BJ (cell line): ENCODE measurements around the gene HELZ2. TPM values are rescaled to one million over a fixed set of nuclear protein-coding genes. Genes with fewer than 3 reads are reported as not detected.

ENCODE experiments used
- CTCF ChIA-PET: fragments of 350-600 bp; formaldehyde crosslinking; extraction: SDS; loops from one replicate; lab custom pipeline; 2021; ENCODE audit warnings: antibody characterized with exemption, inconsistent platforms; lab: Yijun Ruan, JAX
- POLR2A ChIA-PET: fragments of 300-600 bp; sonication (Branson Sonifier 250); formaldehyde crosslinking; extraction: SDS; loops from one replicate; lab custom pipeline; 2021; ENCODE audit warnings: antibody characterized with exemption; lab: Charles Lee
- DNase-seq: peaks from one replicate; pipeline ENCODE4 v3.0.0-alpha.2; 2011; ENCODE audit warnings: low read depth
- H3K27me3 ChIP-seq: 2 replicates; pipeline ENCODE4 v1.6.0; 2011; ENCODE audit warnings: low read length; ENCODE audit not compliant: control insufficient read depth, insufficient read depth
- H3K36me3 ChIP-seq: 2 replicates; pipeline ENCODE4 v1.5.1; 2011; ENCODE audit warnings: low read length; ENCODE audit not compliant: control insufficient read depth, insufficient read depth
- H3K4me3 ChIP-seq: 2 replicates; pipeline ENCODE4 v1.5.1; 2011; ENCODE audit warnings: low read depth, mild to moderate bottlenecking, control low read depth, low read length
- polyA plus RNA-seq: library from polyadenylated mRNA; depleted of rRNA; stranded (reverse); fragments of >200 nt; gene quantifications from 2 replicates; pipeline ENCODE4 v1.2.3, GENCODE V29; 2011
- TF ChIP-seq, protein P1 (sequence below): IDR thresholded peaks from 2 replicates; pipeline ENCODE4 v1.5.1; 2011; ENCODE audit warnings: low read depth, mild to moderate bottlenecking, control low read depth, inconsistent platforms, low read length, moderate library complexity; ENCODE audit not compliant: insufficient read depth

The HELZ2 gene
- polyA plus RNA-seq, 1 experiment = 7.9 TPM

DNA sequence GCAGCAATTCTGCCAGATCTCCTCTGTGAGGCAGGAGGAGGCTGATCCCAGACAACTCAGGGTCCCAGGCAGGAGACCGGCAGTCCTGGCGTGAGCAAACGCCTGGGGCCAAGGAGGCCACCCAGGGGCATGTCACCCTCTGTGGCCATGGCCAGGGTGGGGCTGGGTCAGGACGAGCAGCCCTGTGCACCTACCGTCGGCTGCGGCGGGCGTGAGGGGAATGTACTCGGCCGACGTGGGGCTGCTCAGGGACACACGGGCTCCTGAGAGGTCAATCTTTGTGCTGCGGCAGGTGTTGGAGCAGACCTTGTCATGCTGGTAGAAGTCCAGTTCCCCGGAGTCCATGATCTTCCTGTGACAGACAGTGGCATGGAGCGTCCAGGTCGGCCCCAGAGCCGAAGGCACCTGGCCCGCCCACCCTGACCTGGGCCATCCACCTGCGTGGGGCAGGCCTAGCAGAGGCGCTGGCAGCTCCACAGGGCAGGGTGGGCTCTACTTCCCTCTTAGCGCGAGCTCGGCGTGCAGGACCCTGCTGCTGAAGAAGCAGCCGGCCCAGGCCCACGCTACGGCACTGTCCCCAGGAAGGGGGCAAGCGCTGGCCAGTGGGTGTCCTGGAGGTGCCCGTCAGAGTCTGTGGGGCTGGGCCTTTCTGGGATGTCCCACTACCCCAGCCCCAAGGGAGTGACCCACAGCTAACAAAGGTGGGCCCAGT lies 21.5 kb upstream of the HELZ2 start:
- ChIA-PET POLR2A (no interaction called here), CTCF (no interaction called here)
- Histone ChIP-seq H3K36me3 (peaks cover 29% of the 10 kb centered on the region), H3K27me3 (no peaks in the 10 kb centered on the region), H3K4me3 (no peak overlapping the region)
- no peak for DNase-seq
- TF ChIP-seq, protein P1, sequence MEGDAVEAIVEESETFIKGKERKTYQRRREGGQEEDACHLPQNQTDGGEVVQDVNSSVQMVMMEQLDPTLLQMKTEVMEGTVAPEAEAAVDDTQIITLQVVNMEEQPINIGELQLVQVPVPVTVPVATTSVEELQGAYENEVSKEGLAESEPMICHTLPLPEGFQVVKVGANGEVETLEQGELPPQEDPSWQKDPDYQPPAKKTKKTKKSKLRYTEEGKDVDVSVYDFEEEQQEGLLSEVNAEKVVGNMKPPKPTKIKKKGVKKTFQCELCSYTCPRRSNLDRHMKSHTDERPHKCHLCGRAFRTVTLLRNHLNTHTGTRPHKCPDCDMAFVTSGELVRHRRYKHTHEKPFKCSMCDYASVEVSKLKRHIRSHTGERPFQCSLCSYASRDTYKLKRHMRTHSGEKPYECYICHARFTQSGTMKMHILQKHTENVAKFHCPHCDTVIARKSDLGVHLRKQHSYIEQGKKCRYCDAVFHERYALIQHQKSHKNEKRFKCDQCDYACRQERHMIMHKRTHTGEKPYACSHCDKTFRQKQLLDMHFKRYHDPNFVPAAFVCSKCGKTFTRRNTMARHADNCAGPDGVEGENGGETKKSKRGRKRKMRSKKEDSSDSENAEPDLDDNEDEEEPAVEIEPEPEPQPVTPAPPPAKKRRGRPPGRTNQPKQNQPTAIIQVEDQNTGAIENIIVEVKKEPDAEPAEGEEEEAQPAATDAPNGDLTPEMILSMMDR = no peak

DNA sequence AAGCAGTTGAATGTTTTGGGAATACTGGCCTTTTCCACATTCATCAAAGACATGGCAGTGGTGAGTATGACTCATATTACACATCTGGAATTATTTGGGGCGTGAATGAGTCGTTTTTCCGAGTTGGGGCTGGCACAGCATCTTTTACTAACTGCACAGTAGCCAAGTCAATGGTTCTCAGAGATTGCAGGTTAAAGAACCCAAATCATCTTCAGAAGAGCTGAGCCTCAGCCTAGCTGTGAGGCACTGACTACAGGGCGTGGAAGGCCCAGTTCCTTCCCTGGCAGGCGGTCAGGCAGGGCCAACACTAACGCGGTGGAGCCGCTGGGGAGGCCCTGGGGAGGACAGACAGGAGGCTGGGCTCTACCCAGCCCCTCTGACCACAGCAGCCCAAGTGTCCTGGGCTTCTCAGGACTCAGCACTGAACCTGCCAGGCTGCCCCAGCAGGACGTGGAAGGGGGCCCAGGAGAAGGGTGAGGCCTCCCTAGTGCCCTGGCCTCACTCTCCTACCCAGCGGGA lies 20.1 kb upstream of the HELZ2 start:
- CTCF ChIA-PET = interaction anchor here (1.0 kb wide), 1 partner anchor 23 kb away, joined by 5 read pairs; no protein-coding TSS in a partner anchor
- DNase-seq = peak; percentile 31
- H3K36me3 ChIP-seq = peaks cover 31% of the 10 kb centered on the region
- POLR2A ChIA-PET = no interaction called here
- H3K27me3 ChIP-seq = no peaks in the 10 kb centered on the region
- H3K4me3 ChIP-seq = no peak overlapping the region
- TF ChIP-seq, protein P1 = no peak

DNA sequence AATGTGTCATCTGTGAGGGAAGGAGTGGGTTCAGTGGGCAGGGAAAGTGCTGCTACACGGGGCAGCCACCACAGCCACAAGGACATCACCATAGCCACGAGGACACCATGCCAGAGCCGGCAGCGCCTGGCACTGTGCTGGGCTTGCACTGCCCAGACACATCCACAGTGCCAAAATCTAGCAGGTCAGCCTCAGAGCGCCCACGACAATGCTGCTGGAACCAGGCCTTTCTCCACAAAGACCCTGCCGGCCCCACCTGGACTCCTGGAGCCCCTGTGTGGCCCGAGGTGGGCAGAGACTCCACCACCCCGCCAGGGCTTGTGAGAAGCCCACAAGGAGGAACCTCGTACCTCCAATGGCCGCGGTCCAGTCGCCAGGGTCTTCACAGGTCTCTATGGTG lies 18.6 kb upstream of the HELZ2 start:
- Histone ChIP-seq H3K4me3 (no peak overlapping the region), H3K36me3 (peaks cover 28% of the 10 kb centered on the region), H3K27me3 (no peaks in the 10 kb centered on the region)
- ChIA-PET CTCF (interaction anchor here (0.6 kb wide), 1 partner anchor 192 kb away, joined by 3 read pairs; no protein-coding TSS in a partner anchor), POLR2A (no interaction called here)
- DNase-seq = no peak
- TF ChIP-seq, protein P1 = no peak

DNA sequence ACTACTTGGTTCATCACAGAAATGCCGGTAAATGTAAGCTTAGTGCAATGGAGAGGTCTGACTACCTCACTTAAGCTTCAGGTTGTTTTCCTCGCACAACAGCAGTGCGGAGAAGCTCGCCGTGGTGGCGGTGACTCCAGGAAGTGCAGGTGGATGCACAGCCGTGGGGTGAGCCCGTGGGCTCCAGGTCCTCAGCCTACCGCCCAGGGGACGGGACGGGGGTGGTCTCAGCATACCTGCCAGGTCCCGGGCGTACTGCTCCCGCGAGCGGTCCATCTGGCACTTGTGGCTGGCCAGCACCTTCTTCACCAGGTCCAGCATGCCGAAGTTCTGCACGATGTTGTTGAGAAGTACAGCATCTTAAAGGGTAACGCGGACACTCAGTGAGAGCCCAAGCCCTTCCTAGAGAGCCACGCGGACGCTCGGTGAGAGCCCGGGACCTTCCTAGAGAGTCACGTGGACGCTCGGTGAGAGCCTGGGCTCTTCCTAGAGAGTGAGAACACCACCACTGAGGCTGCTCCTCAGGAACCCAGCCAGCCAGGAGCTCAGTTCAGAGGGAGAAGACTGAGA lies 17.8 kb upstream of the HELZ2 start:
- no peak for DNase-seq
- peaks cover 27% of the 10 kb centered on the region for H3K36me3 ChIP-seq
- ChIA-PET POLR2A (no interaction called here), CTCF (interaction anchor here (0.6 kb wide), 1 partner anchor 192 kb away, joined by 3 read pairs; no protein-coding TSS in a partner anchor)
- H3K4me3 ChIP-seq = no peak overlapping the region
- H3K27me3 ChIP-seq = no peaks in the 10 kb centered on the region
- TF ChIP-seq, protein P1 = no peak

DNA sequence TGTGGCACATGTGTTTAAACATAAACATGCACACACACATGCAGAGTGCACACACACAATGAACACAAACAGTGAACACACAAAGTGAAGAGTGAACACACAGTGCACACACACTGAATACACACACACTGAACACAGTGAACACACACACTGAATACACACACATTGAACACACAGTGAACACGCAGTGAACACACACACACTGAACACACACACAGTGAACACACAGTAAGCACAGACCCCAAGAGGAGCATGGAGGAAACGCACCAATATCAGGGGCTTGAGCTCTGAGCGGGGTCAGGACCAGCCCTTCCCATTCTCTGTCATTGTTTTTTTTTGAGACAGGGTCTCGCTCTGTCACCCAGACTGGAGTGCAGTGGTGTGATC lies 17.1 kb upstream of the HELZ2 start:
- DNase-seq = no peak
- H3K4me3 ChIP-seq = no peak overlapping the region
- H3K27me3 ChIP-seq = no peaks in the 10 kb centered on the region
- POLR2A ChIA-PET = no interaction called here
- H3K36me3 ChIP-seq = peaks cover 26% of the 10 kb centered on the region
- CTCF ChIA-PET = no interaction called here
- TF ChIP-seq, protein P1 = no peak
